Natural killer cell (primary cell): Measurements from ENCODE around the gene TENM3. TPM values are rescaled to one million over a fixed set of nuclear protein-coding genes. Genes with fewer than 3 reads are reported as not detected.
A peak's percentile ranks its signal among the peaks of the same experiment; 100 is the strongest.

Experiments
- ATAC-seq, 3 donors: fragments of 150-1000 bp in 2 of 3; fragments of 200-7000 bp in 1 of 3; cut with Tn5 transposase; 1 replicate in 1 of 3; 2 replicates in 2 of 3; pipeline ENCODE4 v1.10.0; 2021; ENCODE audit warnings: mild to moderate bottlenecking in 2 of 3, moderate library complexity in 2 of 3
- DNase-seq, 2 donors: peaks; one replicate each; pipeline versions ENCODE4 v3.0.0 to v3.0.0-alpha.2; 2013 to 2021; ENCODE audit warnings: mixed read lengths in 1 of 2
- H3K27ac ChIP-seq: one replicate; pipeline ENCODE4 v1.5.1; 2013; ENCODE audit warnings: mild to moderate bottlenecking, low read length
- H3K27me3 ChIP-seq: one replicate; pipeline ENCODE4 v1.6.1; 2013; ENCODE audit warnings: low read length; ENCODE audit not compliant: control insufficient read depth, insufficient read depth
- H3K36me3 ChIP-seq: one replicate; pipeline ENCODE4 v1.6.1; 2013; ENCODE audit warnings: low read length; ENCODE audit not compliant: control insufficient read depth, insufficient read depth
- H3K4me1 ChIP-seq: one replicate; pipeline ENCODE4 v1.6.1; 2013; ENCODE audit warnings: low read length; ENCODE audit not compliant: control insufficient read depth, insufficient read depth
- H3K4me3 ChIP-seq: one replicate; pipeline ENCODE4 v1.5.1; 2013; ENCODE audit warnings: low read length
- H3K9me3 ChIP-seq: one replicate; pipeline ENCODE4 v1.6.1; 2013; ENCODE audit warnings: low read length; ENCODE audit not compliant: control insufficient read depth, insufficient read depth
- H3K27ac Mint-ChIP-seq, 2 donors: one replicate each; pipeline ENCODE4 v1.8.0; 2022; ENCODE audit warnings: mild to moderate bottlenecking in 2 of 2, mixed read lengths in 2 of 2, moderate library complexity in 1 of 2
- H3K27me3 Mint-ChIP-seq, 2 donors: one replicate each; pipeline ENCODE4 v1.8.0; 2022; ENCODE audit warnings: low read depth in 2 of 2, mixed read lengths in 2 of 2
- H3K36me3 Mint-ChIP-seq: one replicate; pipeline ENCODE4 v1.8.0; 2022; ENCODE audit warnings: mixed read lengths
- H3K4me1 Mint-ChIP-seq, 2 donors: one replicate each; pipeline ENCODE4 v1.8.0; 2022; ENCODE audit warnings: mixed read lengths in 2 of 2
- H3K4me3 Mint-ChIP-seq: one replicate; pipeline ENCODE4 v1.8.0; 2022; ENCODE audit warnings: mild to moderate bottlenecking, moderate library complexity, mixed read lengths
- H3K9me3 Mint-ChIP-seq, 2 donors: one replicate each; pipeline ENCODE4 v1.8.0; 2022; ENCODE audit warnings: mixed read lengths in 2 of 2
- CTCF ChIP-seq: fragments of 200-600 bp; IDR thresholded peaks from one replicate; pipeline ENCODE4 v1.8.0; 2022; ENCODE audit warnings: antibody characterized with exemption
- WGBS: methylation state at CpG from one replicate; pipeline ENCODE4 v1.1.7; 2013; ENCODE audit warnings: missing lambda C conversion rate; ENCODE audit not compliant: insufficient coverage; 5-methylcytosine and 5-hydroxymethylcytosine counted together
- intact Hi-C: fragments of 100-400 bp; cut with micrococcal nuclease; formaldehyde crosslinking; loops from one replicate; pipeline ENCODE4 v1.14.2; 2022
- total RNA-seq, 4 donors: library from RNA; stranded (reverse); fragments of 120-200 nt in 1 of 4; gene quantifications; one replicate each; pipeline versions ENCODE4 v1.2.3 to v1.2.4, GENCODE V29; 2013 to 2022

TENM3 gene
- total RNA-seq, 3 donors from 2014 or later (not counting 1 experiment from before 2014, with no cell fraction given): not detected

GRCh38 chr4:182826391-182826790 is 583.2 kb downstream of the TENM3 start:
- DNase-seq (peak in 1 of 2 donors; percentile 23), ATAC-seq (peak; percentile 53 to 82 (median 79))
- Mint-ChIP-seq H3K36me3 (no peaks in the 10 kb centered on the region), H3K27me3 (peaks cover 0 to 5% of the 10 kb centered on the region in 2 donors), H3K9me3 (no peaks in the 10 kb centered on the region), H3K4me3 (no peak overlapping the region), H3K4me1 (peaks cover 0 to 13% of the 10 kb centered on the region in 2 donors), H3K27ac (peak overlapping the region in 1 of 2 donors; percentile 37)
- H3K27me3 ChIP-seq: no peaks in the 10 kb centered on the region
- no peaks in the 10 kb centered on the region for H3K9me3 ChIP-seq
- intact Hi-C loops: no loop called here
- H3K27ac ChIP-seq: no peak overlapping the region
- TF ChIP-seq CTCF: no peak
- H3K36me3 ChIP-seq: no peaks in the 10 kb centered on the region
- peaks cover 5% of the 10 kb centered on the region for H3K4me1 ChIP-seq
- no peak overlapping the region for H3K4me3 ChIP-seq
- WGBS: 24% methylated on average over 13 of the region's 13 CpGs

- no peaks in the 10 kb centered on the region for H3K27me3 ChIP-seq
- Mint-ChIP-seq H3K9me3 (no peaks in the 10 kb centered on the region), H3K27me3 (peaks cover 0 to 5% of the 10 kb centered on the region in 2 donors), H3K27ac (peak overlapping the region in 1 of 2 donors; percentile 37), H3K4me1 (peaks cover 0 to 13% of the 10 kb centered on the region in 2 donors), H3K4me3 (no peak overlapping the region), H3K36me3 (no peaks in the 10 kb centered on the region)
- no peak for TF ChIP-seq CTCF
- ATAC-seq: no peak
- WGBS: 90% methylated on average over 8 of the region's 8 CpGs
- no peak overlapping the region for H3K27ac ChIP-seq
- no peak overlapping the region for H3K4me3 ChIP-seq
- no peaks in the 10 kb centered on the region for H3K9me3 ChIP-seq
- H3K36me3 ChIP-seq: no peaks in the 10 kb centered on the region
- no peak for DNase-seq
- H3K4me1 ChIP-seq: peaks cover 5% of the 10 kb centered on the region
- intact Hi-C loops: no loop called here
Measured at GRCh38 chr4:182827166-182827565, 584.0 kb downstream of the TENM3 start.

- Mint-ChIP-seq H3K27me3 (peaks cover 0 to 10% of the 10 kb centered on the region in 2 donors), H3K27ac (no peak overlapping the region), H3K4me3 (no peak overlapping the region), H3K9me3 (no peaks in the 10 kb centered on the region), H3K4me1 (peaks cover 0 to 13% of the 10 kb centered on the region in 2 donors), H3K36me3 (no peaks in the 10 kb centered on the region)
- whole genome bisulfite sequencing: 88% methylated on average over 8 of the region's 9 CpGs
- ATAC-seq (no peak), DNase-seq (no peak)
- peaks cover 5% of the 10 kb centered on the region for H3K4me1 ChIP-seq
- TF ChIP-seq CTCF: no peak
- peaks cover 6% of the 10 kb centered on the region for H3K27me3 ChIP-seq
- H3K9me3 ChIP-seq: no peaks in the 10 kb centered on the region
- no peaks in the 10 kb centered on the region for H3K36me3 ChIP-seq
- H3K4me3 ChIP-seq: no peak overlapping the region
- no peak overlapping the region for H3K27ac ChIP-seq
- intact Hi-C loops: no loop called here
Measured at GRCh38 chr4:182827954-182828353, 584.8 kb downstream of the TENM3 start.

- no peaks in the 10 kb centered on the region for H3K36me3 ChIP-seq
- TF ChIP-seq CTCF: no peak
- peaks cover 6% of the 10 kb centered on the region for H3K27me3 ChIP-seq
- H3K9me3 ChIP-seq: no peaks in the 10 kb centered on the region
- 77% methylated on average over 16 of the region's 17 CpGs for WGBS
- no peak overlapping the region for H3K27ac ChIP-seq
- no peak for ATAC-seq
- no peak overlapping the region for H3K27ac Mint-ChIP-seq
- H3K4me1 Mint-ChIP-seq: peaks cover 0 to 13% of the 10 kb centered on the region in 2 donors
- intact Hi-C loops: no loop called here
- peaks cover 5% of the 10 kb centered on the region for H3K4me1 ChIP-seq
- no peak overlapping the region for H3K4me3 Mint-ChIP-seq
- no peak overlapping the region for H3K4me3 ChIP-seq
- H3K9me3 Mint-ChIP-seq: no peaks in the 10 kb centered on the region
- no peak for DNase-seq
- H3K27me3 Mint-ChIP-seq: peaks cover 0 to 10% of the 10 kb centered on the region in 2 donors
- no peaks in the 10 kb centered on the region for H3K36me3 Mint-ChIP-seq
Measured at GRCh38 chr4:182828360-182829025, 585.3 kb downstream of the TENM3 start.
